Measurements from ENCODE around the gene TFRC.
"Not testable (repeated sequence)": the region's sequence is repeated elsewhere in the genome, so short reads cannot be mapped to it uniquely, and the experiment has no call there.

TFRC gene

DNA sequence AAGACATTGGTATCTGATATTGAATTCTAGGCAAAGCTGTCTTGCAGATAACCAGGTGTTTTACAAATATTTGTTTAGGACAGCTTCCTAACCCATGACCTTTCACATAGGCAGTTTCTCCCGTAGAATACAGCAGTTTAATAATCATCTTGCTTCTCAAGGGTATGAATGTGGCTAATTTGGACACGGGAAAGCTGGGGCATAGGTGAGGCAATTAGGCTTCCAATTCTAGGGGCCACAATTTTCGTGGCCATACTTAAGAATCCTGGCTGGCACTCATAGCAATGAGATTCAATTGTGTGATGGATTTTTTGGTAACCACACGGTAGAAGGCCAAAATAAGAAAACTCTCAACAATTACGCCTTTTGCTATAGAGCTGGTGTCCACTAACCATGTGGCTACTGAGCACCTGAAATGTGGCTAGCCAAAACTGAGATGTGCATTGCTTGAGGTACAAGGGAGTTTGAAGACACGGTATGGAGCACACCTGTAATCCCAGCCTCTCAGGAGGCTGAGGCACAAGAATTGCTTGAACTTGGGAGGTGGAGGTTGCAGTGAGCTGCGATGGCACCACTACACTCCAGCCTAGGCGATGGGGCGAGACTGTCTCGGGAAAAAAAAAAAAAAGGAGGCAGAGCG, 34.4 kb downstream of the TFRC start:
- in situ Hi-C loops (cut with HindIII; ENCODE audit: low sequenced_read_pairs), result no loop called here
- no peak for DNase-seq (ENCODE audit: low read depth, low spot score)
- TF ChIP-seq, protein P1, sequence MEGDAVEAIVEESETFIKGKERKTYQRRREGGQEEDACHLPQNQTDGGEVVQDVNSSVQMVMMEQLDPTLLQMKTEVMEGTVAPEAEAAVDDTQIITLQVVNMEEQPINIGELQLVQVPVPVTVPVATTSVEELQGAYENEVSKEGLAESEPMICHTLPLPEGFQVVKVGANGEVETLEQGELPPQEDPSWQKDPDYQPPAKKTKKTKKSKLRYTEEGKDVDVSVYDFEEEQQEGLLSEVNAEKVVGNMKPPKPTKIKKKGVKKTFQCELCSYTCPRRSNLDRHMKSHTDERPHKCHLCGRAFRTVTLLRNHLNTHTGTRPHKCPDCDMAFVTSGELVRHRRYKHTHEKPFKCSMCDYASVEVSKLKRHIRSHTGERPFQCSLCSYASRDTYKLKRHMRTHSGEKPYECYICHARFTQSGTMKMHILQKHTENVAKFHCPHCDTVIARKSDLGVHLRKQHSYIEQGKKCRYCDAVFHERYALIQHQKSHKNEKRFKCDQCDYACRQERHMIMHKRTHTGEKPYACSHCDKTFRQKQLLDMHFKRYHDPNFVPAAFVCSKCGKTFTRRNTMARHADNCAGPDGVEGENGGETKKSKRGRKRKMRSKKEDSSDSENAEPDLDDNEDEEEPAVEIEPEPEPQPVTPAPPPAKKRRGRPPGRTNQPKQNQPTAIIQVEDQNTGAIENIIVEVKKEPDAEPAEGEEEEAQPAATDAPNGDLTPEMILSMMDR (IDR thresholded peaks at IDR 0.05; ENCODE audit: low read depth, low read length), result no peak
- H3K4me3 ChIP-seq (ENCODE audit: low read depth, low read length), result no peak overlapping the region

DNA sequence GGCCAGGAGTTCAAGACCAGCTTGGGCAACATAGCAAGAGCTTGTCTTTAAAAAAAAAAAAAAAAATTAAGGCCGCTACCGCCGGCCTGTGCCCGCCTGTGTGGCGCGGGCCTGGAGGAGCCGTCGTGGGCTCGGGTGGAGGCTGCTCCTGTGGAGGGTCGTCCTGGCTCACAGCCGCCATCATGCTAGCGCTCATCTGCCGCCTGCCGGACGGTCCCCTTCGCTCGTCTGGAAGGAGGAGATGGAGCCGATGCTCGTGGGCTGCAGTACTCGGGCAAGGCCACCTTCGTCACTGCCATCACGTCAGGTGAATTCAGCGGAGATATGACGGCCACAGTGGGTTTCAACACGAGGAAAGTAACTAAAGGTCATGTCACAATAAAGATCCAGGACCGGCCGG, 37.4 kb downstream of the TFRC start:
- no peak overlapping the region for H3K4me3 ChIP-seq (ENCODE audit: low read depth, low read length)
- no peak for DNase-seq (ENCODE audit: low read depth, low spot score)
- in situ Hi-C loops (cut with HindIII; ENCODE audit: low sequenced_read_pairs), result no loop called here
- TF ChIP-seq, protein P1 (IDR thresholded peaks at IDR 0.05; ENCODE audit: low read depth, low read length), result no peak

- no peak overlapping the region for H3K4me3 ChIP-seq (ENCODE audit: low read depth, low read length)
- TF ChIP-seq, protein P1 (IDR thresholded peaks at IDR 0.05; ENCODE audit: low read depth, low read length), result no peak
- in situ Hi-C loops (cut with HindIII; ENCODE audit: low sequenced_read_pairs), result no loop called here
- DNase-seq (ENCODE audit: low read depth, low spot score), result no peak
These were observed 39.2 kb downstream of the TFRC start for GRCh38 chr3:196042673-196043072.

- no peak for DNase-seq (ENCODE audit: low read depth, low spot score)
- in situ Hi-C loops (cut with HindIII; ENCODE audit: low sequenced_read_pairs), result no loop called here
- no peak overlapping the region for H3K4me3 ChIP-seq (ENCODE audit: low read depth, low read length)
- TF ChIP-seq, protein P1 (IDR thresholded peaks at IDR 0.05; ENCODE audit: low read depth, low read length), result no peak
These were observed 42.5 kb downstream of the TFRC start for GRCh38 chr3:196039359-196039758.

- DNase-seq (ENCODE audit: low read depth, low spot score); in situ Hi-C loops (cut with HindIII; ENCODE audit: low sequenced_read_pairs); H3K4me3 ChIP-seq (ENCODE audit: low read depth, low read length): not testable (repeated sequence)
- TF ChIP-seq, protein P1 (IDR thresholded peaks at IDR 0.05; ENCODE audit: low read depth, low read length), result peak; percentile 44
These were observed 55.8 kb downstream of the TFRC start for GRCh38 chr3:196026059-196026458.

- no peak for DNase-seq (ENCODE audit: low read depth, low spot score)
- TF ChIP-seq, protein P1 (IDR thresholded peaks at IDR 0.05; ENCODE audit: low read depth, low read length), result no peak
- in situ Hi-C loops (cut with HindIII; ENCODE audit: low sequenced_read_pairs), result no loop called here
- H3K4me3 ChIP-seq (ENCODE audit: low read depth, low read length), result no peak overlapping the region
These were observed 56.9 kb downstream of the TFRC start for GRCh38 chr3:196024968-196025367.

All from astrocyte of the spinal cord (primary cell).